Fibroblast of lung (primary cell): ENCODE data around the gene KIAA1217. TPM values are rescaled to one million over a fixed set of nuclear protein-coding genes. Genes with fewer than 3 reads are reported as not detected.
"Not testable (repeated sequence)": the region's sequence is repeated elsewhere in the genome, so short reads cannot be mapped to it uniquely, and the experiment has no call there.

ENCODE experiments used
- DNase-seq, 2 donors: peaks; one replicate each; pipeline versions ENCODE4 v3.0.0 to v3.0.0-alpha.2; 2010; ENCODE audit warnings: low read depth in 2 of 2
- H2AFZ ChIP-seq: 2 replicates; pipeline ENCODE4 v1.5.1; 2012; ENCODE audit warnings: low read length, control low read depth, inconsistent platforms
- H3K27ac ChIP-seq: 2 replicates; pipeline ENCODE4 v1.5.1; 2011; ENCODE audit warnings: low read length, control low read depth; ENCODE audit not compliant: insufficient read depth
- H3K27me3 ChIP-seq: 2 replicates; pipeline ENCODE4 v1.5.1; 2011; ENCODE audit warnings: mild to moderate bottlenecking, low read length; ENCODE audit not compliant: control insufficient read depth, insufficient read depth
- H3K36me3 ChIP-seq: 2 replicates; pipeline ENCODE4 v1.5.1; 2011; ENCODE audit warnings: low read length; ENCODE audit not compliant: control insufficient read depth, insufficient read depth
- H3K4me1 ChIP-seq: 2 replicates; pipeline ENCODE4 v1.5.1; 2011; ENCODE audit warnings: low read length; ENCODE audit not compliant: control insufficient read depth, insufficient read depth; ENCODE audit errors: extremely low read depth
- H3K4me2 ChIP-seq: 2 replicates; pipeline ENCODE4 v1.5.1; 2011; ENCODE audit warnings: low read length, control low read depth; ENCODE audit not compliant: insufficient read depth; ENCODE audit errors: extremely low read depth
- H3K4me3 ChIP-seq, 4 experiments: fragments of 200-600 bp in 1 of 4; sonication (generic) in 1 of 4; replicated peaks in 1 of 4; 2 replicates each; pipeline ENCODE4 v1.5.1; 2011 to 2016; ENCODE audit warnings: low read length in 4 of 4, low read depth in 3 of 4, mild to moderate bottlenecking in 3 of 4, control low read depth in 2 of 4, inconsistent platforms in 1 of 4, mixed read lengths in 1 of 4; ENCODE audit not compliant: insufficient read depth in 1 of 4; ENCODE audit errors: control extremely low read depth in 1 of 4
- H3K79me2 ChIP-seq: 2 replicates; pipeline ENCODE4 v1.5.1; 2012; ENCODE audit warnings: mild to moderate bottlenecking, low read length, inconsistent platforms; ENCODE audit not compliant: control insufficient read depth, insufficient read depth
- H3K9ac ChIP-seq: 2 replicates; pipeline ENCODE4 v1.5.1; 2011; ENCODE audit warnings: mild to moderate bottlenecking, low read length, control low read depth; ENCODE audit not compliant: insufficient read depth
- H3K9me3 ChIP-seq: 2 replicates; pipeline ENCODE4 v1.5.1; 2012; ENCODE audit warnings: low read depth, low read length; ENCODE audit not compliant: control insufficient read depth, insufficient read depth
- H4K20me1 ChIP-seq: 2 replicates; pipeline ENCODE4 v1.5.1; 2011; ENCODE audit warnings: low read length; ENCODE audit not compliant: control insufficient read depth, insufficient read depth; ENCODE audit errors: extremely low read depth
- CTCF ChIP-seq, 2 donors: IDR thresholded peaks in 1 of 2; conservative IDR thresholded peaks in 1 of 2; 1 replicate in 1 of 2; 2 replicates in 1 of 2; pipeline ENCODE4 v1.5.1; 2011 to 2012; ENCODE audit warnings: low read length in 2 of 2, control low read depth in 1 of 2, inconsistent platforms in 1 of 2, low read depth in 1 of 2, mild to moderate bottlenecking in 1 of 2
- EZH2 ChIP-seq: IDR thresholded peaks from 2 replicates; pipeline ENCODE4 v1.5.1; 2012; ENCODE audit warnings: low read length, control low read depth, mild to moderate bottlenecking; ENCODE audit errors: missing control alignments
- polyA plus RNA-seq, 2 donors: library from polyadenylated mRNA; depleted of rRNA in 1 of 2; stranded (reverse) in 1 of 2; unstranded in 1 of 2; fragments of >200 nt; gene quantifications; 2 replicates each; pipeline ENCODE4 v1.2.1, GENCODE V29; 2011 to 2012; ENCODE audit warnings: missing spikeins in 1 of 2
- total RNA-seq: library from RNA; depleted of rRNA; stranded (reverse); fragments of >200 nt; gene quantifications from 2 replicates; pipeline ENCODE4 v1.2.1, GENCODE V29; 2014

The KIAA1217 gene
- total and polyA plus RNA-seq, 2 donors (not counting 1 experiment from before 2014, with no cell fraction given): 0.92 to 1.5 TPM

GRCh38 chr10:24479806-24480205 lies 270.9 kb downstream of the KIAA1217 start:
- no peak overlapping the region for H3K4me2 ChIP-seq
- no peak for DNase-seq
- H2AFZ ChIP-seq: no peak overlapping the region
- H3K27ac ChIP-seq: no peak overlapping the region
- no peaks in the 10 kb centered on the region for H4K20me1 ChIP-seq
- H3K27me3 ChIP-seq: no peaks in the 10 kb centered on the region
- H3K79me2 ChIP-seq: no peaks in the 10 kb centered on the region
- H3K9ac ChIP-seq: no peak overlapping the region
- H3K36me3 ChIP-seq: no peaks in the 10 kb centered on the region
- no peak overlapping the region for H3K4me3 ChIP-seq
- H3K9me3 ChIP-seq: no peaks in the 10 kb centered on the region
- TF ChIP-seq CTCF (conservative IDR thresholded peaks at IDR 0.05 in 1 of 2, IDR thresholded peaks at IDR 0.05 in 1 of 2; ENCODE audit: low read depth in 1 of 2, low read length in 2 of 2) (no peak), EZH2 (no peak)
- H3K4me1 ChIP-seq: no peaks in the 10 kb centered on the region

GRCh38 chr10:24480447-24480846 lies 271.5 kb downstream of the KIAA1217 start:
- Histone ChIP-seq H3K79me2 (no peaks in the 10 kb centered on the region), H3K9me3 (no peaks in the 10 kb centered on the region), H3K27me3 (no peaks in the 10 kb centered on the region), H3K4me2 (no peak overlapping the region), H3K36me3 (no peaks in the 10 kb centered on the region), H4K20me1 (no peaks in the 10 kb centered on the region), H2AFZ (no peak overlapping the region), H3K4me3 (no peak overlapping the region), H3K9ac (no peak overlapping the region), H3K4me1 (no peaks in the 10 kb centered on the region), H3K27ac (no peak overlapping the region)
- TF ChIP-seq EZH2: no peak
- no peak for TF ChIP-seq CTCF (conservative IDR thresholded peaks at IDR 0.05 in 1 of 2, IDR thresholded peaks at IDR 0.05 in 1 of 2; ENCODE audit: low read depth in 1 of 2, low read length in 2 of 2)
- no peak for DNase-seq

- no peak overlapping the region for H3K4me3 ChIP-seq
- no peaks in the 10 kb centered on the region for H3K79me2 ChIP-seq
- H3K27ac ChIP-seq: no peak overlapping the region
- H3K9ac ChIP-seq: no peak overlapping the region
- no peaks in the 10 kb centered on the region for H4K20me1 ChIP-seq
- no peak overlapping the region for H3K4me2 ChIP-seq
- TF ChIP-seq CTCF (conservative IDR thresholded peaks at IDR 0.05 in 1 of 2, IDR thresholded peaks at IDR 0.05 in 1 of 2; ENCODE audit: low read depth in 1 of 2, low read length in 2 of 2): no peak
- no peak for TF ChIP-seq EZH2
- H2AFZ ChIP-seq: no peak overlapping the region
- H3K9me3 ChIP-seq: no peaks in the 10 kb centered on the region
- H3K36me3 ChIP-seq: no peaks in the 10 kb centered on the region
- no peak for DNase-seq
- no peaks in the 10 kb centered on the region for H3K27me3 ChIP-seq
- H3K4me1 ChIP-seq: no peaks in the 10 kb centered on the region
Observed at GRCh38 chr10:24481241-24481640, 272.3 kb downstream of the KIAA1217 start.

- not testable (repeated sequence) for H2AFZ ChIP-seq, H3K9me3 ChIP-seq, H4K20me1 ChIP-seq, H3K79me2 ChIP-seq, H3K27me3 ChIP-seq, H3K27ac ChIP-seq, H3K36me3 ChIP-seq, H3K9ac ChIP-seq, H3K4me3 ChIP-seq, H3K4me2 ChIP-seq, H3K4me1 ChIP-seq, DNase-seq
Observed at GRCh38 chr10:24482713-24483112, 273.8 kb downstream of the KIAA1217 start.
